T-cell (primary cell): ENCODE data around the gene TEX10. TPM values are rescaled to one million over a fixed set of nuclear protein-coding genes. Genes with fewer than 3 reads are reported as not detected.

Experiments used
- total RNA-seq, 35 experiments: library from RNA in 6 of 35; stranded (reverse) in 6 of 35; fragments of 120-200 nt in 1 of 35; gene quantifications; one replicate each; pipeline versions ENCODE4 v1.2.1 to v1.2.4 and lab custom pipeline; 2013 to 2026

TEX10 gene
- total RNA-seq, 5 donors from 2014 or later (not counting 1 experiment from before 2014, with no cell fraction given), result 14.7 to 18.9 (median 16.7) TPM

Other genes starting within 250 kb of the TEX10 start
- gene MSANTD3, start 74.2 kb upstream of the TEX10 start, total RNA-seq, result 10 to 100 TPM in 4 of 5 donors, 1 to 10 TPM in 1; 7.7 to 15.3 (median 13.1) TPM
- gene TMEFF1, start 120.2 kb upstream of the TEX10 start, total RNA-seq, result under 1 TPM in 2 of 5 donors, not detected in 3; 0.22 to 0.26 TPM
- gene CAVIN4, start 225.1 kb upstream of the TEX10 start, total RNA-seq, result under 1 TPM in 4 of 5 donors, not detected in 1; 0.13 to 0.26 (median 0.18) TPM